GM12878 (cell line): ENCODE measurements around the gene AGBL4. TPM values are rescaled to one million over a fixed set of nuclear protein-coding genes. Genes with fewer than 3 reads are reported as not detected.

ENCODE experiments used
- ATAC-seq: fragments of 200-7000 bp; cut with Tn5 transposase; 3 replicates; pipeline ENCODE4 v1.9.1; 2020; ENCODE audit warnings: mild to moderate bottlenecking, moderate library complexity
- BruUV-seq: library from RNA; stranded (reverse); fragments of 400-500 nt; replicated peaks from 2 replicates; lab custom pipeline; 2021; lab: Mats Ljungman, UMichigan
- CTCF ChIA-PET: fragments of 300-600 bp; sonication (Branson Sonifier 250); formaldehyde crosslinking; extraction: SDS; loops from one replicate; lab custom pipeline; 2021; ENCODE audit warnings: inconsistent platforms; lab: Yijun Ruan, JAX
- POLR2A ChIA-PET: fragments of 350-600 bp; formaldehyde crosslinking; extraction: SDS; loops from one replicate; lab custom pipeline; 2021; ENCODE audit warnings: inconsistent platforms; lab: Charles Lee
- RAD21 ChIA-PET: fragments of 300-600 bp; sonication (Branson Sonifier 250); formaldehyde crosslinking; loops from one replicate; lab custom pipeline; 2023; ENCODE audit warnings: antibody characterized with exemption; ENCODE audit not compliant: unreplicated experiment; lab: Charles Lee
- SMC1A ChIA-PET: fragments of 300-600 bp; sonication (Branson Sonifier 250); formaldehyde crosslinking; loops from one replicate; lab custom pipeline; 2023; ENCODE audit not compliant: unreplicated experiment, uncharacterized antibody; lab: Charles Lee
- DNase-seq: peaks from one replicate; pipeline ENCODE4 v3.0.0-alpha.2; 2011; ENCODE audit warnings: low read depth, low spot score
- FAIRE-seq: peaks from 3 replicates; lab custom pipeline; 2011; peaks lifted over from hg19 to GRCh38; lab: Jason Lieb, UNC
- H2AFZ ChIP-seq: 2 replicates; pipeline ENCODE4 v1.6.0; 2011; ENCODE audit warnings: low read depth, low read length, control low read depth; ENCODE audit not compliant: control insufficient read depth
- H3K27ac ChIP-seq: 2 replicates; pipeline ENCODE4 v1.5.1; 2011; ENCODE audit warnings: control low read depth; ENCODE audit not compliant: control insufficient read depth, insufficient read depth
- H3K27me3 ChIP-seq, 2 experiments: replicated peaks in 1 of 2; 2 replicates each; pipeline versions ENCODE4 v1.6.0 to v1.6.1; 2011; ENCODE audit warnings: low read length in 1 of 2; ENCODE audit not compliant: control insufficient read depth in 2 of 2, insufficient read depth in 2 of 2
- H3K36me3 ChIP-seq, 2 experiments: 2 replicates each; pipeline ENCODE4 v1.5.1; 2011; ENCODE audit warnings: low read length in 1 of 2; ENCODE audit not compliant: control insufficient read depth in 2 of 2, insufficient read depth in 2 of 2
- H3K4me1 ChIP-seq: 2 replicates; pipeline ENCODE4 v1.6.1; 2011; ENCODE audit warnings: mild to moderate bottlenecking, low read length, moderate library complexity, mixed read lengths; ENCODE audit not compliant: control insufficient read depth, insufficient read depth
- H3K4me2 ChIP-seq: 2 replicates; pipeline ENCODE4 v1.6.0; 2011; ENCODE audit warnings: control low read depth; ENCODE audit not compliant: control insufficient read depth, insufficient read depth
- H3K4me3 ChIP-seq: fragments of 200-600 bp; sonication (generic); 2 replicates; pipeline ENCODE4 v1.5.1; 2016
- H3K79me2 ChIP-seq: 2 replicates; pipeline ENCODE4 v1.6.0; 2011; ENCODE audit warnings: low read length; ENCODE audit not compliant: control insufficient read depth, insufficient read depth
- H3K9ac ChIP-seq: 2 replicates; pipeline ENCODE4 v1.8.0; 2011; ENCODE audit warnings: low read length, control low read depth, mixed read lengths; ENCODE audit not compliant: control insufficient read depth, insufficient read depth
- H3K9me3 ChIP-seq: replicated peaks from 3 replicates; pipeline ENCODE4 v1.5.1; 2011; ENCODE audit warnings: mild to moderate bottlenecking, low read length; ENCODE audit not compliant: control insufficient read depth, insufficient read depth
- H4K20me1 ChIP-seq: 2 replicates; pipeline ENCODE4 v1.6.0; 2011; ENCODE audit not compliant: control insufficient read depth, insufficient read depth
- BRCA1 ChIP-seq: IDR thresholded peaks from 2 replicates; pipeline ENCODE4 v1.6.1; 2011; ENCODE audit warnings: low read depth, low read length, improper control_type of control experiment
- CHD2 ChIP-seq: IDR thresholded peaks from 2 replicates; pipeline ENCODE4 v1.6.1; 2011; ENCODE audit warnings: low read depth, low read length, improper control_type of control experiment, borderline replicate concordance
- CHD4 ChIP-seq: fragments of 200-600 bp; sonication (generic); IDR thresholded peaks from 2 replicates; pipeline ENCODE4 v1.6.1; 2016; ENCODE audit warnings: mild to moderate bottlenecking
- EED ChIP-seq: sonication (generic); IDR thresholded peaks from 2 replicates; pipeline ENCODE4 v1.6.1; 2016; ENCODE audit warnings: antibody characterized with exemption, low read depth
- ETV6 ChIP-seq, 2 experiments: fragments of 450-650 bp in 1 of 2; IDR thresholded peaks in 1 of 2; conservative IDR thresholded peaks in 1 of 2; 2 replicates each; pipeline ENCODE4 v1.6.1; 2014; ENCODE audit warnings: antibody characterized with exemption in 1 of 2, borderline replicate concordance in 1 of 2, low read depth in 1 of 2, mild to moderate bottlenecking in 1 of 2, moderate library complexity in 1 of 2
- HDAC6 ChIP-seq: fragments of 200-600 bp; sonication (generic); IDR thresholded peaks from one replicate; pipeline ENCODE4 v1.8.0; 2017; ENCODE audit warnings: antibody characterized with exemption; ENCODE audit not compliant: unreplicated experiment
- IRF4 ChIP-seq: IDR thresholded peaks from 2 replicates; pipeline ENCODE4 v1.6.1; 2011; ENCODE audit warnings: low read depth, low read length
- JUNB ChIP-seq: IDR thresholded peaks from 2 replicates; pipeline ENCODE4 v1.6.1; 2016; ENCODE audit warnings: antibody characterized with exemption, mild to moderate bottlenecking
- LARP7 ChIP-seq: fragments of 450-650 bp; IDR thresholded peaks from 2 replicates; pipeline ENCODE4 v1.6.1; 2017; ENCODE audit warnings: mild to moderate bottlenecking
- PML ChIP-seq: IDR thresholded peaks from 2 replicates; pipeline ENCODE4 v1.6.1; 2012; ENCODE audit warnings: low read length, inconsistent platforms
- RUNX3 ChIP-seq: IDR thresholded peaks from 2 replicates; pipeline ENCODE4 v1.6.1; 2012; ENCODE audit warnings: low read length, inconsistent platforms
- SIN3A ChIP-seq: IDR thresholded peaks from 2 replicates; pipeline ENCODE4 v1.6.1; 2012; ENCODE audit warnings: low read depth, low read length, improper control_type of control experiment
- WGBS: methylation state at CpG from one replicate; pipeline ENCODE4 v1.1.6; 2016; ENCODE audit warnings: low lambda C conversion rate; ENCODE audit not compliant: insufficient replicate concordance, insufficient coverage; ENCODE audit errors: missing lambda C conversion rate; 5-methylcytosine and 5-hydroxymethylcytosine counted together
- in situ Hi-C: fragments of 300-500 bp; cut with MboI; formaldehyde crosslinking; loops from 9 replicates; pipeline ENCODE4 v1.14.3; 2018; ENCODE audit warnings: mixed read lengths
- intact Hi-C: fragments of 100-400 bp; cut with micrococcal nuclease; formaldehyde crosslinking; loops from one replicate; pipeline ENCODE4 v1.14.2; 2022; ENCODE audit not compliant: unreplicated experiment
- polyA plus RNA-seq, 11 experiments: library from polyadenylated mRNA; depleted of rRNA in 4 of 11; unstranded in 6 of 11; stranded (reverse) in 5 of 11; fragments of >200 nt; fragmentation: Nextera tagmentation in 4 of 11; fragmentation: Illumina TruSeq in 1 of 11; extraction: Ambion mirVana in 4 of 11; extraction: Trizol in 1 of 11; gene quantifications; 1 replicate in 1 of 11; 2 replicates in 10 of 11; pipeline versions ENCODE4 v1.2.1 to v1.2.3, GENCODE V29; 2011 to 2016; ENCODE audit warnings: inconsistent platforms in 2 of 11, missing spikeins in 2 of 11, low read depth in 1 of 11
- total RNA-seq, 4 experiments: library from RNA; depleted of rRNA in 3 of 4; stranded (reverse); fragments of >200 nt in 3 of 4; fragmentation: Illumina TruSeq in 1 of 4; extraction: Trizol in 1 of 4; gene quantifications; 2 replicates each; pipeline versions ENCODE4 v1.2.1 to v1.2.3, GENCODE V29; 2013 to 2021
- TF ChIP-seq, protein P1 (sequence below): fragments of 450-650 bp; conservative IDR thresholded peaks from 2 replicates; pipeline ENCODE4 v1.6.1; 2017; ENCODE audit warnings: mild to moderate bottlenecking, moderate library complexity
- TF ChIP-seq, protein P2 (sequence below): fragments of 450-650 bp; IDR thresholded peaks from 2 replicates; pipeline ENCODE4 v1.6.1; 2017; ENCODE audit warnings: mild to moderate bottlenecking

Gene AGBL4
- total and polyA plus RNA-seq, 10 of the 15 experiments (the other 5 are each of a cell fraction or from before 2014, with no cell fraction given), result 0.31 TPM; not detected in 9

DNA sequence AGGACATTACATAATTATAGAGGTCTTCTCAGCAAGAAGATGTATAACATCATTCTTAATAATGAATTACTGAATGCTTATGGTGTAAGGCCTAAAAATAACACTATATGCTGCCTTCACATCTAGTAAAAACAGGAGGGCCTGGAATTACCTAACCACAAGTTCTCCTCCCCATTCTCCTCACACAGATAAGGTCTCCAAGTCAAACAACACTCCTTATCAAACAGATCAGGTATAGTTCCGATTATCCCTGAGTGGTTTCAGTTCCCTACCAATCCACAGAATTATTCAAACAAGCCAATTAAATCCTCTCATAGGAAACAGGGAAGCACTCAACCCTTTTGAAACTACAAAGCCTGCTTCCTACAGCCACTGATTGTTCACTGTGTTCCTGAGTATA is 4.0 kb upstream of the AGBL4 start:
- intact Hi-C loops (no loop called here), in situ Hi-C loops (no loop called here)
- RAD21 ChIA-PET, result no interaction called here
- ATAC-seq (no peak), DNase-seq (no peak), FAIRE-seq (no peak)
- Histone ChIP-seq H3K4me2 (no peak overlapping the region), H3K9me3 (no peaks in the 10 kb centered on the region), H2AFZ (no peak overlapping the region), H3K27me3 (no peaks in the 10 kb centered on the region), H3K36me3 (no peaks in the 10 kb centered on the region), H3K4me1 (no peaks in the 10 kb centered on the region), H3K4me3 (no peak overlapping the region), H3K27ac (no peak overlapping the region), H3K79me2 (no peaks in the 10 kb centered on the region), H3K9ac (no peak overlapping the region), H4K20me1 (no peaks in the 10 kb centered on the region)
- CTCF ChIA-PET, result no interaction called here
- no TSS peak for BruUV-seq
- POLR2A ChIA-PET, result no interaction called here
- no peak for TF ChIP-seq PML
- TF ChIP-seq EED, result no peak
- TF ChIP-seq SIN3A, result no peak
- no peak for TF ChIP-seq HDAC6
- no peak for TF ChIP-seq LARP7
- TF ChIP-seq, protein P1, sequence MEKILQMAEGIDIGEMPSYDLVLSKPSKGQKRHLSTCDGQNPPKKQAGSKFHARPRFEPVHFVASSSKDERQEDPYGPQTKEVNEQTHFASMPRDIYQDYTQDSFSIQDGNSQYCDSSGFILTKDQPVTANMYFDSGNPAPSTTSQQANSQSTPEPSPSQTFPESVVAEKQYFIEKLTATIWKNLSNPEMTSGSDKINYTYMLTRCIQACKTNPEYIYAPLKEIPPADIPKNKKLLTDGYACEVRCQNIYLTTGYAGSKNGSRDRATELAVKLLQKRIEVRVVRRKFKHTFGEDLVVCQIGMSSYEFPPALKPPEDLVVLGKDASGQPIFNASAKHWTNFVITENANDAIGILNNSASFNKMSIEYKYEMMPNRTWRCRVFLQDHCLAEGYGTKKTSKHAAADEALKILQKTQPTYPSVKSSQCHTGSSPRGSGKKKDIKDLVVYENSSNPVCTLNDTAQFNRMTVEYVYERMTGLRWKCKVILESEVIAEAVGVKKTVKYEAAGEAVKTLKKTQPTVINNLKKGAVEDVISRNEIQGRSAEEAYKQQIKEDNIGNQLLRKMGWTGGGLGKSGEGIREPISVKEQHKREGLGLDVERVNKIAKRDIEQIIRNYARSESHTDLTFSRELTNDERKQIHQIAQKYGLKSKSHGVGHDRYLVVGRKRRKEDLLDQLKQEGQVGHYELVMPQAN, result no peak
- TF ChIP-seq BRCA1, result no peak
- no peak for TF ChIP-seq IRF4
- TF ChIP-seq, protein P2, sequence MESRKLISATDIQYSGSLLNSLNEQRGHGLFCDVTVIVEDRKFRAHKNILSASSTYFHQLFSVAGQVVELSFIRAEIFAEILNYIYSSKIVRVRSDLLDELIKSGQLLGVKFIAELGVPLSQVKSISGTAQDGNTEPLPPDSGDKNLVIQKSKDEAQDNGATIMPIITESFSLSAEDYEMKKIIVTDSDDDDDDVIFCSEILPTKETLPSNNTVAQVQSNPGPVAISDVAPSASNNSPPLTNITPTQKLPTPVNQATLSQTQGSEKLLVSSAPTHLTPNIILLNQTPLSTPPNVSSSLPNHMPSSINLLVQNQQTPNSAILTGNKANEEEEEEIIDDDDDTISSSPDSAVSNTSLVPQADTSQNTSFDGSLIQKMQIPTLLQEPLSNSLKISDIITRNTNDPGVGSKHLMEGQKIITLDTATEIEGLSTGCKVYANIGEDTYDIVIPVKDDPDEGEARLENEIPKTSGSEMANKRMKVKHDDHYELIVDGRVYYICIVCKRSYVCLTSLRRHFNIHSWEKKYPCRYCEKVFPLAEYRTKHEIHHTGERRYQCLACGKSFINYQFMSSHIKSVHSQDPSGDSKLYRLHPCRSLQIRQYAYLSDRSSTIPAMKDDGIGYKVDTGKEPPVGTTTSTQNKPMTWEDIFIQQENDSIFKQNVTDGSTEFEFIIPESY, result no peak
- TF ChIP-seq CHD2, result no peak
- no peak for TF ChIP-seq ETV6 (conservative IDR thresholded peaks at IDR 0.05 in 1 of 2, IDR thresholded peaks at IDR 0.05 in 1 of 2; ENCODE audit: borderline replicate concordance in 1 of 2, low read depth in 1 of 2)
- no peak for TF ChIP-seq JUNB
- no peak for TF ChIP-seq CHD4
- TF ChIP-seq RUNX3, result no peak
- WGBS, result 50% methylated on average over 1 of the region's 1 CpG
- SMC1A ChIA-PET, result no interaction called here
